ENCODE results near the gene LIPK.
"Not testable (repeated sequence)": the region's sequence is repeated elsewhere in the genome, so short reads cannot be mapped to it uniquely, and the experiment has no call there.

Gene LIPK

DNA sequence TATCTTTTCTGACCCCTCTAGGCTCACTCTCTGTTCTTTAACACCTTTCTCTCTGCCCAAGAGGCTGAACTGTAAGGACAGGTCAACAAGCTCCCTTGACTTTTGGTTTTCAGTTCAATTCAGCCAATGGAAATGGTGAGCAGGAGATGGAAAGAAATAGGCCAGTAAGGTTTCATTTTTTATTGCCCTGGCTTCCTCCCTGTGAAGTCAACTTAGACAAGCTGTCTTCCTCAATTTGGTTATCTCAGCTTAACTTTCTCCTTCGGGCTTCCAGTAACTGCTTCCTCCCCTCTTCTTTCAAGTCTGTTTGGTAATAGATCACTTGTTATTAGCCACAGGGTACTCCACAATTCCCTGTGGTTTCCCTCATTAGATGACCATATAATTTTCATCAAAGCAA, 19.7 kb downstream of the LIPK start:
- DNase-seq, result no peak

- DNase-seq, result no peak
Measured at GRCh38 chr10:88728107-88728763, 22.2 kb downstream of the LIPK start.

- no peak for DNase-seq
Measured at GRCh38 chr10:88730864-88731263, 24.8 kb downstream of the LIPK start.

GRCh38 chr10:88731296-88731695, 25.2 kb downstream of the LIPK start:
- DNase-seq, result no peak

GRCh38 chr10:88733215-88733614, 27.2 kb downstream of the LIPK start:
- no peak for DNase-seq

DNA sequence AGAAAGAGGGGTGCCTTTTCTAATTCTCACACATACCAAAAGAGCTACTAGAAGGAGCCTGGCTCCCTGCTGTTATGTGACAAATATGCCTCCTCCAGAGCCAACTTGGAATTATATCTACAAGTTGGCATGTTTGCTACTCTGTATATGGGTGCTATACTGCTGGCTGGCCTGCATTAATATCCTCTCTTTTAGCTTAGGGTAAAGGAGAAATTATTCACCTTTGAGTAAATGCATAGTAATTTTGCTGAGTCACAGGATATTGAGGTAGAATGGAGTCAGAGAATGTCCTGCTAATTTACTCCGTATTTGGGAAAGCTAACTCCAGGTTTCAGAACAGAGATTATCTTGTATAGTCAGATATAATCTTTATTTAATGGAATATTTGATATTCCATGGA, 29.6 kb downstream of the LIPK start:
- DNase-seq, result peak; percentile 61

GRCh38 chr10:88741921-88742320, 35.9 kb downstream of the LIPK start:
- DNase-seq, result not testable (repeated sequence)

- no peak for DNase-seq
Measured at GRCh38 chr10:88742448-88742847, 36.4 kb downstream of the LIPK start.

DNA sequence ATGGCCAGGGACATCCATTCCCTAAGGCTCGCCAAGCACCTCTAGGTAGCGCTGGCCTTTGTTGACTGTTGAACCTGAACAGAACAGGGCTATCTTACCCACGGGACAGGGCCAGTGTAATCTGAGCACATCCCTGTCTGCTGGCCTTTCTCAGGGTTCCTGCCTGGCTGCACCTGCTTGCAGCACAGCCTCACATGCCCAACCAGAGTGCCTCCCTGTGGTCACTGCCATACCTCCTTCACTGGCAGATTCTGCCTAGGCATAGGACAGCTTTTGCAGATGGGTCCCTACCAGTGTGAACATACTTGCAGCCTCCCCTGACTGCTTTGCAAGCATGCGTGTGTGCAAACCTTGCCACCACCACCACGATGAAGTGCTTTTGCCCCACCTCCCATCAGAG, 38.0 kb downstream of the LIPK start:
- DNase-seq, result no peak

- DNase-seq, result no peak
Measured at GRCh38 chr10:88745633-88746032, 39.6 kb downstream of the LIPK start.

- peak; percentile 83 for DNase-seq
Measured at GRCh38 chr10:88754287-88754686, 48.2 kb downstream of the LIPK start.

DNA sequence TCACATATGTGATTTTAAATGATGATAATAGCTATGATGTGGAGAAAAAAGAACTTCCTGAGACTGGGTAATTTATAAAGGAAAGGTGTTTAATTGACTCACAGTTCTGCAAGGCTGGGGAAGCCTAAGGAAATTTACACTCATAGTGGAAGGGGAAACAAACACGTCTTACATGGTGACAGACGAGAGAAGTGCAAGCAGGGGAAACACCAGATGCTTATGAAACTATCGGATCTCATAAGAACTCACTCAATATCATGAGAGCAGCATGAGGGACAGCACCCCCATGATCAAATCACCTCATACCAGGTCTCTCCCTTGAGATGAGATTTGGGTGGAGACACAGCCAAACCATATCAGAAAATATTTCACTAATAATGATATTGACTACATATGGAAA, 49.7 kb downstream of the LIPK start:
- no peak for DNase-seq

- DNase-seq, result no peak
Measured at GRCh38 chr10:88756660-88757059, 50.6 kb downstream of the LIPK start.

- no peak for DNase-seq
Measured at GRCh38 chr10:88759366-88760101, 53.5 kb downstream of the LIPK start, which contains the start of gene LIPN. Gene LIPN (plus strand): TSS chr10:88760020. CDS start chr10:88761406, 1,386 bp downstream.

DNA sequence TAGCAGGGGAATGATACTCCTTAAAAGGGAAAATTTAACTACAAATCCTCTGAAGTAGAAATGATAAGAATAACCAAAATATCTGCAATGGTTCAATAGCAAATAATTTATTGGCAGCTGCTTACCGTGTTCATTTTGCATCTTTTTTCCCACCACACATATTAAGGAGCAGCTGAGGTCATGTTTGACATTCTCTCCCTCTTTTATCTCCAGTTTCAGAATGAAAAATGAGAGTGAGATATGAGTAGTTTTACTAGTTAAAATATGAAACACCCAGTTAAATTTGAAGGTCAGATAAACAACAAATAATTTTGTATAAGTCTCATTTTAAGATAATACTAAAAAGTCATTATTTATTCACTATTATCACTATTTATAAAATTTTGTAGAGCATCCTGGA, 56.9 kb downstream of the LIPK start:
- DNase-seq, result no peak

- DNase-seq, result no peak
Measured at GRCh38 chr10:88763441-88763840, 57.4 kb downstream of the LIPK start.

DNA sequence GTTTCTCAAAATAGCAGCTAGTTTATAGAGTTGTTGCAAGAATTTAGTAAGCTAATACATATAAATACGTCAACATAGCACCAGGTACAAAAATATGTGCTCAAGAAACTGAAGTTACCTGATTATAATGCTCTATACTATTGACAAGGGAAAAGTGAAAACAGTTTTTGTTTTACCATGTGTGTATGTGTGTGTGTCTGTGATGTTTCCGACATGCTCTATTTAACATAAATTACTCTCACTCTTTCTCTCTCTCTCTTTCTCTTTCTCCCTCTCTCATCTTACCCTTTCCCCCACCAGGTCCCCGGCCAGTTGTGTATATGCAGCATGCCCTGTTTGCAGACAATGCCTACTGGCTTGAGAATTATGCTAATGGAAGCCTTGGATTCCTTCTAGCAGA, 58.1 kb downstream of the LIPK start:
- no peak for DNase-seq

DNA sequence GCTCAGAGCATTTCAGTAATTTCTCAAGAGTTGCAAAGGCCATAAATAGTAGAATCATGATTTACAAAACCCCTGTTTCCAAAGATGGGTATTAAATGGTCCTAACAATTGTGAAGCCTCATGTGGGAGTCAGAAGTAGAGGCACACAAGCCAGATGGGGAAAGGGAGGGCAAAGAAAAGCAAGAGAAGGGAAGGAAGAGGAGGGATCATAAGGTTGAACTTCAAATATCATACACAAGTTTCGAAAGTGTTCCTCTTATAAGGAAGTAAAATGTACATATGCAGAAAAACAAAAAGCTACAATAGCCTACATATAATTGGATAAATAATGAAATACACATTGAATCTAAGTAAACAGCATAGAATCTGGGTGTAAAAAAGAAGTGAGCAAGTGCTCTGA, 59.8 kb downstream of the LIPK start:
- DNase-seq, result no peak

DNA sequence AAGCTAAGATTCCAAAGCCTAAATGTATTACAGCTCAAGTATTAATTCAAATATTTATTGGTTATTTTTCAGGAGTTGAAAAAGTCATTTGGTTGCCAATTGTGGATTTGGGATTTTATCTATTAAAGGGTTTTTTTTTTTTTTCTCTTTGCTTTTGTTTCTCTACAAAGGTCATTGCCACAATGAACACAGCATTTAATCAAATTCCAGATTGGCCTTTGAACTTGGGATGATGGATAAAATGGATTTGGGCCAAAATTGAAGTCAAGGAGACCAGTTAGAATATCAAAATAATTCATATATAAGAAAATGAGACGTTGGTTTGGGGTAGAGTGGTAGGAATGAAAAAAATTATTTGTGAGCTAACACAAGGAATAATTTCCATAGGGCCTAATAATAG, 63.3 kb downstream of the LIPK start:
- no peak for DNase-seq

DNA sequence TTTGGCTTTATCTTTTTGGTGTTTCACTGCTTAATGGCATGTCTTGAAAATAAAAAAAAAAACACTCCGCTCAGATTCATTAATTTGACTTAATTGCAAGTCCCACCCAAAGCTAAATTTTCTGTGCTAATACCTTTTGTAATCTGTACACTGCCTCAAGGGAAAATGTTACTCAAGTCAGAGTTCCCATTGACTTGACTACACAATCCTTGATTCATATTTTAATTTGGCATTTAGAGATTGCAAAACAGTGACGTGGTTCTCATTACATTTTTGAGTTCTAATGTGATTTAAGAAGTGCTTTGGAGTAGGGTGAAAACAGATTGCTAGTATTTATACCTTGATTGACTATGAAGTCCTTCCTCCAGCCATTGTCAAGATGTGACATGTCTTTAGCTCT, 75.2 kb downstream of the LIPK start:
- DNase-seq, result no peak

- no peak for DNase-seq
Measured at GRCh38 chr10:88782222-88782621, 76.2 kb downstream of the LIPK start.

- peak; percentile 7 for DNase-seq
Measured at GRCh38 chr10:88783724-88784123, 77.7 kb downstream of the LIPK start.

- DNase-seq, result no peak
Measured at GRCh38 chr10:88786032-88786770, 80.2 kb downstream of the LIPK start.

DNA sequence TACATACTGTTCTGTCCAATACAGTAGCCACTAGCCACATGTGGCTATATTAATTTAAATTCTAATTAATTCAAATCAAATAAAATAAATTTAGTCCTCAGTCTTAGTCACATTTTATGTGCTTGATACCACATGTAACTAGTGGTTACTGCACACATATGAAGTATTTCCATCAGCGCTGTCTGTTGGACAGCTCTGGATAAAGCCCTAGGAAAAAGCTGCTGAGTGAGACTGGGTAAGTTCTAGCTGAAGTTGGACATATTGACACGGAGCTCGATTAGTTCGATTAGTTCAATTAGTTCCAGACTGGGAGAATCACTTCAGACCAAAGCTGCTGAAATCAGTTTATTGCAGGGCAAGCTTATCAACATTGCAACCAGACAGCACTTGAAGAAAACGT, 81.4 kb downstream of the LIPK start:
- no peak for DNase-seq

Measured in fibroblast of skin of right quadriceps (primary cell).